Measurements from ENCODE around the gene CASZ1. TPM values are rescaled to one million over a fixed set of nuclear protein-coding genes. Genes with fewer than 3 reads are reported as not detected.

The CASZ1 gene
- total and polyA plus RNA-seq, 12 donors: 2.5 to 35.2 (median 7.0) TPM

DNA sequence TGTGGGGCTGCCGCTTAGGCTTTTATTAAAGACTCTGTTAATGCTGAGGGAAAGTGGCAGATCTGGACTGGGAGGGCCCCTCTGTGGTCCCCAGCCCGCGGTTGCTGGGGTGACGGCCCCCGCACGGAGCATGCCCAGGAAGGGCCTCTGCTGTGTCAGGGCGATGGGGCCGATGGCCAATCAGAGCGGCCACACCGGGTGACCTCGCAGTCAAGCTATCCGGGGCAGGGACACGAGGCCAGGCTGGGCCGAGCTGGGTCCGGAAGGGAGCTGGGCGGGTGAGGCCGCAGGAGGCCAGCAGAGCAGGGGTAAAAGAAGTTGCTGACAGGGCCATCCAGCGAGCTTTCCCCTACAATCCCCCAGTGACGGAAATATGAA, 145.1 kb downstream of the CASZ1 start:
- intact Hi-C loops (cut with DNase I): no loop called here
- Histone ChIP-seq H3K27me3 (no peaks in the 10 kb centered on the region), H3K9me3 (replicated peaks in 1 of 3) (no peaks in the 10 kb centered on the region), H3K4me3 (no peak overlapping the region), H3K4me1 (replicated peaks in 1 of 2) (no peaks in the 10 kb centered on the region), H3K27ac (no peak overlapping the region), H3K36me3 (replicated peaks in 1 of 2) (no peaks in the 10 kb centered on the region)
- TF ChIP-seq POLR2A (IDR thresholded peaks at IDR 0.05): no peak
- TF ChIP-seq, protein P1, sequence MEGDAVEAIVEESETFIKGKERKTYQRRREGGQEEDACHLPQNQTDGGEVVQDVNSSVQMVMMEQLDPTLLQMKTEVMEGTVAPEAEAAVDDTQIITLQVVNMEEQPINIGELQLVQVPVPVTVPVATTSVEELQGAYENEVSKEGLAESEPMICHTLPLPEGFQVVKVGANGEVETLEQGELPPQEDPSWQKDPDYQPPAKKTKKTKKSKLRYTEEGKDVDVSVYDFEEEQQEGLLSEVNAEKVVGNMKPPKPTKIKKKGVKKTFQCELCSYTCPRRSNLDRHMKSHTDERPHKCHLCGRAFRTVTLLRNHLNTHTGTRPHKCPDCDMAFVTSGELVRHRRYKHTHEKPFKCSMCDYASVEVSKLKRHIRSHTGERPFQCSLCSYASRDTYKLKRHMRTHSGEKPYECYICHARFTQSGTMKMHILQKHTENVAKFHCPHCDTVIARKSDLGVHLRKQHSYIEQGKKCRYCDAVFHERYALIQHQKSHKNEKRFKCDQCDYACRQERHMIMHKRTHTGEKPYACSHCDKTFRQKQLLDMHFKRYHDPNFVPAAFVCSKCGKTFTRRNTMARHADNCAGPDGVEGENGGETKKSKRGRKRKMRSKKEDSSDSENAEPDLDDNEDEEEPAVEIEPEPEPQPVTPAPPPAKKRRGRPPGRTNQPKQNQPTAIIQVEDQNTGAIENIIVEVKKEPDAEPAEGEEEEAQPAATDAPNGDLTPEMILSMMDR (IDR thresholded peaks at IDR 0.05): no peak
- WGBS, 4 donors: 58 to 64% (median 62%) methylated on average over 7 to 19 of the region's 19 CpGs
- DNase-seq: peak in 1 of 7 donors; percentile 77

DNA sequence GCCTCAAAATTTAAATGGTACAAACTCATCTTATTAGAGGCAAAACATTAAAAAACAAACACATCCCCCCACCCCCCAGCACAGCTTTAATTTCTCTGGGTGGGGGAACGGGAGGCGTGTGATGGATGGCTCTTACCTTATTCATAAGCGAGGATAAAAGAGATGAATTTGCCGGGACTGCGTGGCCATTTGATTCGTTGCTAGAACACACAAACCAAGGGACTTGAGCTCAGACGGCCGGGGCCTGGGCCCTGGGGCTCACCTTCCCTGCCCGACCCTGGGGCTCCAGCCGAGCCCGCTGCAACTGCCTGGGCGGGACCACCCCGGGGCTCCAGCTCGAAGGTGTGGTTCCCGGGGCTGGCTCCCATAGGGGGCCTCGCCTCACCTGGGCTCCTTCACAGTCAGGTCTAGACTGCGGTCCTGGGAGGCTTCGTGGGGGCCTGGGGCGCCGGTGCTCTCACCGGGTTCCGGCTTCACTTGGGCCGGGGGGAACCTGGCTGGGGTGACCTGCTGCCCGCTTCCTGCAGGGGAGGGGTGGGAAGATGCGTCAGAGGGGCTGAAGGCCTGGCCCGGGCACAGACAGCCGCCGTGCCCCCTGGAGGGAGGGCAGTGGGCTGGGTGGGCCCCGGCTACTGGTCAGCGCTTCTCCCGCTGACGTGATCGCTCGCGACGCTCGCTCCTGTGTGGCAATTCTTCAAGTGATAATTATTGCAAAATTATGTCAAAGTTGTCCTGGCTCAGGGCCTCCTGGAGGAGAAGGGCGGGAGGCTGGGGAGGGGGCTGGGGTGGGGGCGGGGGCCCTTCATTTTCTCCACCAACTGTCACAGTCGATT, 145.7 kb downstream of the CASZ1 start:
- no peak overlapping the region for H3K27ac ChIP-seq
- intact Hi-C loops (cut with DNase I): no loop called here

DNA sequence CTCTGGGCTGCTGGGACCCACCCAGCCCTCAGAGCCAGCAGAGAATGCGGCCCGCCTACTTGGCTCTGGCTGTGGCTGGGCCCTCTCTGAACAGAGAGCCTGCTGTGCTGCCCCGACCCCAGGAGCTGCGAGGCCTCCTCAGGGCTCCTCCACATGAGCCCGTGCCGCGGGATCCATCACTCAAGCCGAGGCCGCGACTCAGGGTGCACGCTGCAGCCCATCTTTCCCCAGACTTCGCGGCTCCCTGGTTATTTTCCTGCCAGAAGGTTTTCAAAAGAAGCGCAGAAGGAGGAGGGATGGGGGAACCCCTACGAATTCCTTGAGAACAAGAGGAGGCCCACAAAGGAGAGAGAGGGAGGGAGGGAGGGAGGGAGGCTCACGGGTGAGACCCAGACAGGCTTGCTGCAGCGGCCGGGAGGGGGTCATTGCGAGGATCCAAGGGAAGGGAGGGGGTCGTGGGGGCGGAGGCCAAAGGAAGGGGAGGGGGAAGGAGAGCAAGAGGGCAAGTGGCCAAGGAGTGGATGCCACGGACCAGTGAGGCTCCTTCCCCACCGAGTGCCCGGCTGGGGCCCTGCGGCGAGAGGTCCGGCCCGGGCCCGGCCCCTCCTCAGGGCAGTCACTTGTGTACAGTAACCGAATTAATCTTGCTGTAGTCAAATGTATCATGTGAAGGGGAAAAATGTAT, 146.8 kb downstream of the CASZ1 start:
- WGBS, 4 donors: 75 to 80% (median 78%) methylated on average over 29 to 30 of the region's 30 CpGs
- no peaks in the 10 kb centered on the region for H3K4me1 ChIP-seq (replicated peaks in 1 of 2)
- TF ChIP-seq, protein P1 (IDR thresholded peaks at IDR 0.05): no peak
- TF ChIP-seq POLR2A (IDR thresholded peaks at IDR 0.05): no peak
- intact Hi-C loops (cut with DNase I): no loop called here
- DNase-seq: no peak
- no peaks in the 10 kb centered on the region for H3K36me3 ChIP-seq (replicated peaks in 1 of 2)
- H3K9me3 ChIP-seq (replicated peaks in 1 of 3): no peaks in the 10 kb centered on the region
- no peak overlapping the region for H3K4me3 ChIP-seq
- no peak overlapping the region for H3K27ac ChIP-seq
- H3K27me3 ChIP-seq: no peaks in the 10 kb centered on the region

More for the DNA sequence above, 145.7 kb downstream of the CASZ1 start:
- Histone ChIP-seq H3K4me3 (no peak overlapping the region), H3K27me3 (no peaks in the 10 kb centered on the region), H3K4me1 (replicated peaks in 1 of 2) (no peaks in the 10 kb centered on the region), H3K9me3 (replicated peaks in 1 of 3) (no peaks in the 10 kb centered on the region), H3K36me3 (replicated peaks in 1 of 2) (no peaks in the 10 kb centered on the region)
- DNase-seq: no peak
- TF ChIP-seq, protein P1 (IDR thresholded peaks at IDR 0.05): no peak
- no peak for TF ChIP-seq POLR2A (IDR thresholded peaks at IDR 0.05)
- WGBS, 4 donors: 76 to 83% (median 79%) methylated on average over 16 to 40 of the region's 40 CpGs

DNA sequence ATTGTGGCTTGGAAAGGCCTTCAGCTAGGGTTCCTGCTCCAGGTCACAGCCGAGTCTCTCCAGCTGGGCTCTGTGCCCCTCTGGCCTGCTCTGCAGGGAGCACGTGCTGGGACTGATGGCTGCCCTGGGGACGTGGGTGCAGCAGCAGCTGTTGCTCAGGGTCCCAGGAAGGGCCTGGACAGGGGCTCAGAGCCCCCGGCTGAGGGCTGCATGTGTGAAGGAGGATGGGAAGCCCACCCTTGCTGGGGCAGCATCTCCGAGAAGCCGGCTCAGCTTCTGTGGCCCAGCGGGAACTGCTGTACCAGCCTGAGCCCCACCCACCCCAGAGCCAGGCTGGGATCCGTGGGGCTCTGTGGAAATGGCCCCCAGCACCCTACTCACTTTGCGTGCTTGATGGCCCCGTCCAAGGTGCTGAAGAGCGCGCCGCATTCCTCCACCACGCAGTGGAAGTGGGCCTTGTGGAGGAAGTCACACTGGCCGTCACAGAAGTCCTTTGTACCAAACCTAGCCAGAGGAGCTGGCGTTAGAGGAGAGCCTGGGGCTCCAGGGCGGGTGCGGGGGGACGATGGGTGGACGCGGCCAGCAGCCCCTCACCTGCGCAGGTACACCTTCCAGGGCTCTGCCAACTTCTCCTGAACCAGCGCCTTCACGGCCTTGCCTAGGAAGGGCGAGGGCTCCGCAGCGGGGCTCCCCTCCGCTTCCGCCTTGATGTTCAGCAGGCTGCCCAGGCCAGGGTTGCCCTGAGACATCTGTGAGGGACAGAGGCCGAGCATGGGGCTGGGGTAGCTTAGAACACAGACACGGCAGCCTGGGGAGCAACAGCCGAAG, 147.5 kb downstream of the CASZ1 start:
- Histone ChIP-seq H3K27ac (no peak overlapping the region), H3K27me3 (no peaks in the 10 kb centered on the region), H3K9me3 (replicated peaks in 1 of 3) (no peaks in the 10 kb centered on the region), H3K36me3 (replicated peaks in 1 of 2) (no peaks in the 10 kb centered on the region), H3K4me3 (no peak overlapping the region), H3K4me1 (replicated peaks in 1 of 2) (no peaks in the 10 kb centered on the region)
- TF ChIP-seq, protein P1 (IDR thresholded peaks at IDR 0.05): no peak
- no peak for TF ChIP-seq POLR2A (IDR thresholded peaks at IDR 0.05)
- intact Hi-C loops (cut with DNase I): no loop called here
- DNase-seq: no peak
- 82 to 89% (median 88%) methylated on average over 18 to 32 of the region's 32 CpGs for WGBS, 4 donors

Measured in adrenal gland (tissue), 12 donors.